ENCODE data around the gene FOXP2. TPM values are rescaled to one million over a fixed set of nuclear protein-coding genes. Genes with fewer than 3 reads are reported as not detected.

FOXP2 gene
- total RNA-seq, 4 donors from 2014 or later = 12.2 to 40.9 (median 19.5) TPM

DNA sequence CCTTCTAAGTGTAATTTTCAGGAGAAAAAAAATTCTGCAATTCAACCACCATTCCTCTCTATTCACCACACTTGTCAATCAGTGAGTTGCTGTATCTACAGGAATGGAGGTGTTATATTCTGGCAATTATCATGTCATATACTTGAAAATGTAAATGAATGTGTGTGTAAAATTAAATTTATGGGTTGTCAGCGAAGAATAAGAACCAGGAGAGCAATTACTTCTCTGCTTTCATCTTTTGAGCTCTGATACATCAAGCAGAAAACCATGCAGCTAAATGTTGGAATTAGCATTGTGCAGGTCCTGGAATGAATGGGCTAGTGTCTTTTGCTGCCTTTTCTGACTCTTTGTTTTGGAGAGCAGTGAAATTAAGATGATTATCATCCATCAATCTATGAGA is 207.6 kb downstream of the FOXP2 start:
- no peaks in the 10 kb centered on the region for H3K36me3 ChIP-seq
- H3K4me3 ChIP-seq = no peak overlapping the region
- H3K27me3 ChIP-seq = no peaks in the 10 kb centered on the region
- no peaks in the 10 kb centered on the region for H3K9me3 ChIP-seq
- TF ChIP-seq EP300 (IDR thresholded peaks at IDR 0.05) (no peak), POLR2AphosphoS5 (IDR thresholded peaks at IDR 0.05) (no peak), POLR2A (IDR thresholded peaks at IDR 0.05) (no peak)
- TF ChIP-seq, protein P1, sequence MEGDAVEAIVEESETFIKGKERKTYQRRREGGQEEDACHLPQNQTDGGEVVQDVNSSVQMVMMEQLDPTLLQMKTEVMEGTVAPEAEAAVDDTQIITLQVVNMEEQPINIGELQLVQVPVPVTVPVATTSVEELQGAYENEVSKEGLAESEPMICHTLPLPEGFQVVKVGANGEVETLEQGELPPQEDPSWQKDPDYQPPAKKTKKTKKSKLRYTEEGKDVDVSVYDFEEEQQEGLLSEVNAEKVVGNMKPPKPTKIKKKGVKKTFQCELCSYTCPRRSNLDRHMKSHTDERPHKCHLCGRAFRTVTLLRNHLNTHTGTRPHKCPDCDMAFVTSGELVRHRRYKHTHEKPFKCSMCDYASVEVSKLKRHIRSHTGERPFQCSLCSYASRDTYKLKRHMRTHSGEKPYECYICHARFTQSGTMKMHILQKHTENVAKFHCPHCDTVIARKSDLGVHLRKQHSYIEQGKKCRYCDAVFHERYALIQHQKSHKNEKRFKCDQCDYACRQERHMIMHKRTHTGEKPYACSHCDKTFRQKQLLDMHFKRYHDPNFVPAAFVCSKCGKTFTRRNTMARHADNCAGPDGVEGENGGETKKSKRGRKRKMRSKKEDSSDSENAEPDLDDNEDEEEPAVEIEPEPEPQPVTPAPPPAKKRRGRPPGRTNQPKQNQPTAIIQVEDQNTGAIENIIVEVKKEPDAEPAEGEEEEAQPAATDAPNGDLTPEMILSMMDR (IDR thresholded peaks at IDR 0.05) = no peak
- H3K4me1 ChIP-seq = no peaks in the 10 kb centered on the region
- no peak overlapping the region for H3K27ac ChIP-seq
- DNase-seq (ENCODE audit: low spot score in 2 of 2) = no peak
- 79% methylated on average over 1 of the region's 1 CpG for WGBS

DNA sequence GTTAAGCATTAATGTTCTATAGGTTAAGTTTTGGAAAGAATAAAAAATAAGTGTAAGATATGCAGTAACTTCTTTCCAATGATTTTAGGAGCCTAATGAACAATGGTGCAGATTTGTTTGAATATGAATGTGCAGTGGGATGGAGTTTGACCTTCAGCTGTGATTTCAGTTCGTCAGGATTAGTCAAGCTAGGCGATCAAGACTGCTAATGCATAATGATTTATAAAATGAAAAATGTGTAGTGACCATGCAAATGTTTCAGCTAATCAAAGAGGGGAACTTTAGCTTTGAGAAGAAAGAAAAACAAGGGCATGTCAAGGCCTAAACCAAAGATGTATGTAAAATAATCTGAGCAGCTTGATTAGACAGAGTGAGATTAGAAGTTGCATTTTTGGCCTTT is 208.5 kb downstream of the FOXP2 start:
- 83% methylated on average over 2 of the region's 2 CpGs for WGBS
- Histone ChIP-seq H3K36me3 (no peaks in the 10 kb centered on the region), H3K27ac (no peak overlapping the region), H3K27me3 (no peaks in the 10 kb centered on the region), H3K4me3 (no peak overlapping the region), H3K4me1 (no peaks in the 10 kb centered on the region), H3K9me3 (no peaks in the 10 kb centered on the region)
- no peak for DNase-seq (ENCODE audit: low spot score in 2 of 2)
- TF ChIP-seq EP300 (IDR thresholded peaks at IDR 0.05) = no peak
- no peak for TF ChIP-seq POLR2A (IDR thresholded peaks at IDR 0.05)
- no peak for TF ChIP-seq POLR2AphosphoS5 (IDR thresholded peaks at IDR 0.05)
- TF ChIP-seq, protein P1 (IDR thresholded peaks at IDR 0.05) = no peak

DNA sequence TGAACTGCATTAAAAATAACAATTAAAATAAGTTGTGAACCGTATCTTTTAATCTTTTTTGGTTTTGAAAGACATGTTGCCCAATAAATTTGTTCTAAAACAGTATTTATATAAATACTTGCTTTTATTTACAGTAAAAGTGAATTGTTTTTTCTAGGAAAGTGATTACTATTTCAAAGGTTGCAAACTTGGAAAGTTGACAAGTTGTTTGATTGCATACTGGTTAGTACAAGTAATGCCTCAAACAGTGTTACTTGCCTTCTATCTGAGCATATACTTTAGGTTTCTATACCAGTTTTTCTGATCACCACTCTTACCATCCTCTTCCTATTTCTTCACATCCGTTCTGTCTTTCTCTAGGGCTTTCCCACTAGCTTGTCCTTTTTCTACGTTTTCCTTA is 212.6 kb downstream of the FOXP2 start:
- no peak for DNase-seq (ENCODE audit: low spot score in 2 of 2)
- WGBS = 83% methylated on average over 3 of the region's 3 CpGs
- TF ChIP-seq, protein P1 (IDR thresholded peaks at IDR 0.05) = no peak
- TF ChIP-seq POLR2AphosphoS5 (IDR thresholded peaks at IDR 0.05) (no peak), POLR2A (IDR thresholded peaks at IDR 0.05) (no peak), EP300 (IDR thresholded peaks at IDR 0.05) (no peak)
- Histone ChIP-seq H3K4me1 (no peaks in the 10 kb centered on the region), H3K9me3 (no peaks in the 10 kb centered on the region), H3K36me3 (peaks cover 3% of the 10 kb centered on the region), H3K27me3 (no peaks in the 10 kb centered on the region), H3K4me3 (no peak overlapping the region), H3K27ac (no peak overlapping the region)

DNA sequence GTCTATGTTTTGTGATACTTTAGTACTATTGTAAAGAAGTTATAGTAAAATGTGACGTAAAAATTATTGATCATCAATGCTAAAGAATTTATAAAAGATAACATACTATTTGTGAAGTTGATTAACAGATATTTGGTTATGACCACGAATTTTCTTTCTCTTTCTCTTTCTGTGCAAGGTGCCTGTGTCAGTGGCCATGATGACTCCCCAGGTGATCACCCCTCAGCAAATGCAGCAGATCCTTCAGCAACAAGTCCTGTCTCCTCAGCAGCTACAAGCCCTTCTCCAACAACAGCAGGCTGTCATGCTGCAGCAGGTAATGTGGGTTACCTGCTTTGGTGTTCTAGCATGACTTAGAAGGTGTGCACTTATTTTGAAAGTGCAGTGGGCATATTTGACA is 213.7 kb downstream of the FOXP2 start:
- H3K27me3 ChIP-seq = no peaks in the 10 kb centered on the region
- H3K36me3 ChIP-seq = peaks cover 3% of the 10 kb centered on the region
- no peak for TF ChIP-seq POLR2AphosphoS5 (IDR thresholded peaks at IDR 0.05)
- TF ChIP-seq POLR2A (IDR thresholded peaks at IDR 0.05) = no peak
- TF ChIP-seq EP300 (IDR thresholded peaks at IDR 0.05) = no peak
- TF ChIP-seq, protein P1 (IDR thresholded peaks at IDR 0.05) = no peak
- WGBS = 86% methylated on average over 2 of the region's 2 CpGs
- no peak overlapping the region for H3K27ac ChIP-seq
- no peaks in the 10 kb centered on the region for H3K4me1 ChIP-seq
- H3K9me3 ChIP-seq = no peaks in the 10 kb centered on the region
- no peak for DNase-seq (ENCODE audit: low spot score in 2 of 2)
- H3K4me3 ChIP-seq = no peak overlapping the region

DNA sequence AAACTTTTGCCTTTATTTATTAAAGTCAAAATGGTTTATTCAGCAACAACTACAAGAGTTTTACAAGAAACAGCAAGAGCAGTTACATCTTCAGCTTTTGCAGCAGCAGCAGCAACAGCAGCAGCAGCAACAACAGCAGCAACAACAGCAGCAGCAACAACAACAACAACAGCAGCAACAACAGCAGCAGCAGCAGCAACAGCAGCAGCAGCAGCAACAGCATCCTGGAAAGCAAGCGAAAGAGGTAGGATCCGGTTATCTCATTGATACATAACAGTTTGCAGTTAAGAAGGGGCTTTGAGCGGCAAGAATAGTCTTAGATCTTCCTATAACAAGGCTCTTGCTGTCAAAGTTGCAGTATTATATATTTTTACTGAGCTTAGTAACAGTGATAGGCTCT is 215.1 kb downstream of the FOXP2 start:
- no peak for TF ChIP-seq POLR2A (IDR thresholded peaks at IDR 0.05)
- TF ChIP-seq EP300 (IDR thresholded peaks at IDR 0.05) = no peak
- TF ChIP-seq, protein P1 (IDR thresholded peaks at IDR 0.05) = no peak
- Histone ChIP-seq H3K27ac (no peak overlapping the region), H3K4me3 (no peak overlapping the region), H3K4me1 (no peaks in the 10 kb centered on the region), H3K9me3 (no peaks in the 10 kb centered on the region), H3K36me3 (peaks cover 3% of the 10 kb centered on the region), H3K27me3 (no peaks in the 10 kb centered on the region)
- WGBS = 84% methylated on average over 3 of the region's 3 CpGs
- no peak for DNase-seq (ENCODE audit: low spot score in 2 of 2)

Measured in suprapubic skin (tissue), 4 donors.